Naive B cell (primary cell): ENCODE results near the gene EFCC1. TPM values are rescaled to one million over a fixed set of nuclear protein-coding genes. Genes with fewer than 3 reads are reported as not detected.

Experiments
- ATAC-seq, 2 donors: fragments of 150-1000 bp; cut with Tn5 transposase; 2 replicates each; pipeline ENCODE4 v1.10.0; 2021; ENCODE audit warnings: low read depth in 2 of 2, mild to moderate bottlenecking in 2 of 2, moderate library complexity in 2 of 2
- DNase-seq: peaks from one replicate; pipeline ENCODE4 v3.0.0; 2022
- H3K27ac Mint-ChIP-seq, 6 donors: one replicate each; pipeline ENCODE4 v1.8.0; 2020 to 2022; ENCODE audit warnings: mild to moderate bottlenecking in 6 of 6, mixed read lengths in 6 of 6, moderate library complexity in 5 of 6, inconsistent platforms in 2 of 6
- H3K27me3 Mint-ChIP-seq, 3 donors: one replicate each; pipeline ENCODE4 v1.8.0; 2021 to 2022; ENCODE audit warnings: mixed read lengths in 3 of 3, mild to moderate bottlenecking in 1 of 3
- H3K36me3 Mint-ChIP-seq, 2 donors: one replicate each; pipeline ENCODE4 v1.8.0; 2020 to 2022; ENCODE audit warnings: mixed read lengths in 2 of 2, inconsistent platforms in 1 of 2, mild to moderate bottlenecking in 1 of 2
- H3K4me1 Mint-ChIP-seq, 3 donors: one replicate each; pipeline ENCODE4 v1.8.0; 2020 to 2022; ENCODE audit warnings: mixed read lengths in 3 of 3, inconsistent platforms in 1 of 3, mild to moderate bottlenecking in 1 of 3, moderate library complexity in 1 of 3
- H3K4me3 Mint-ChIP-seq, 8 donors: one replicate each; pipeline ENCODE4 v1.8.0; 2020 to 2022; ENCODE audit warnings: mild to moderate bottlenecking in 8 of 8, mixed read lengths in 8 of 8, moderate library complexity in 8 of 8, inconsistent platforms in 2 of 8
- H3K9me3 Mint-ChIP-seq, 7 donors: one replicate each; pipeline ENCODE4 v1.8.0; 2020 to 2022; ENCODE audit warnings: mixed read lengths in 7 of 7, mild to moderate bottlenecking in 5 of 7, inconsistent platforms in 2 of 7, moderate library complexity in 1 of 7
- polyA plus RNA-seq, 6 donors: library from polyadenylated mRNA; unstranded; fragments of 300-500 nt; fragmentation: Illumina TruSeq; gene quantifications; one replicate each; pipeline ENCODE4 v1.2.3, GENCODE V29; 2021; ENCODE audit warnings: low read depth in 6 of 6

EFCC1 gene
- polyA plus RNA-seq, 6 donors from 2014 or later = not detected

GRCh38 chr3:129046732-129047552 lies 45.8 kb downstream of the EFCC1 start:
- DNase-seq (no peak), ATAC-seq (no peak)
- peaks cover 0 to 28% (median 17%) of the 10 kb centered on the region in 7 donors for H3K9me3 Mint-ChIP-seq
- H3K4me3 Mint-ChIP-seq = peak overlapping the region in 5 of 8 donors; percentile 18 to 79 (median 59)
- peaks cover 0 to 8% (median 0%) of the 10 kb centered on the region in 3 donors for H3K4me1 Mint-ChIP-seq
- no peak overlapping the region for H3K27ac Mint-ChIP-seq
- H3K36me3 Mint-ChIP-seq = peaks cover 14 to 16% of the 10 kb centered on the region in 2 donors
- H3K27me3 Mint-ChIP-seq = peaks cover 23 to 42% (median 34%) of the 10 kb centered on the region in 3 donors

- peaks cover 0 to 8% (median 0%) of the 10 kb centered on the region in 3 donors for H3K4me1 Mint-ChIP-seq
- peaks cover 17 to 37% (median 28%) of the 10 kb centered on the region in 3 donors for H3K27me3 Mint-ChIP-seq
- DNase-seq (no peak), ATAC-seq (no peak)
- peaks cover 8 to 10% of the 10 kb centered on the region in 2 donors for H3K36me3 Mint-ChIP-seq
- peak overlapping the region in 3 of 8 donors; percentile 6 to 79 (median 59) for H3K4me3 Mint-ChIP-seq
- no peak overlapping the region for H3K27ac Mint-ChIP-seq
- peaks cover 0 to 22% (median 14%) of the 10 kb centered on the region in 7 donors for H3K9me3 Mint-ChIP-seq
These were observed 46.4 kb downstream of the EFCC1 start for GRCh38 chr3:129047553-129047839.

GRCh38 chr3:129050556-129051295 lies 49.6 kb downstream of the EFCC1 start:
- ATAC-seq (no peak), DNase-seq (no peak)
- H3K36me3 Mint-ChIP-seq = peaks cover 6 to 8% of the 10 kb centered on the region in 2 donors
- H3K4me1 Mint-ChIP-seq = peaks cover 7 to 8% (median 8%) of the 10 kb centered on the region in 3 donors
- no peak overlapping the region for H3K27ac Mint-ChIP-seq
- H3K27me3 Mint-ChIP-seq = peaks cover 0 to 18% (median 14%) of the 10 kb centered on the region in 3 donors
- peaks cover 0 to 9% (median 7%) of the 10 kb centered on the region in 7 donors for H3K9me3 Mint-ChIP-seq
- no peak overlapping the region for H3K4me3 Mint-ChIP-seq

- H3K27ac Mint-ChIP-seq = no peak overlapping the region
These were observed 50.8 kb downstream of the EFCC1 start for GRCh38 chr3:129051871-129052340.

GRCh38 chr3:129052675-129053074 lies 51.6 kb downstream of the EFCC1 start:
- Mint-ChIP-seq H3K27ac (no peak overlapping the region), H3K4me3 (no peak overlapping the region)
- ATAC-seq = no peak

More at GRCh38 chr3:129051871-129052340, 50.8 kb downstream of the EFCC1 start:
- H3K4me3 Mint-ChIP-seq = peak overlapping the region in 2 of 8 donors; percentile 18 to 60
- H3K4me1 Mint-ChIP-seq = peaks cover 7 to 8% (median 8%) of the 10 kb centered on the region in 3 donors
- H3K27me3 Mint-ChIP-seq = peaks cover 7 to 16% (median 13%) of the 10 kb centered on the region in 3 donors
- H3K9me3 Mint-ChIP-seq = peaks cover 0 to 9% (median 7%) of the 10 kb centered on the region in 7 donors
- DNase-seq (no peak), ATAC-seq (no peak)
- H3K36me3 Mint-ChIP-seq = peaks cover 6 to 8% of the 10 kb centered on the region in 2 donors

GRCh38 chr3:129054605-129055104 lies 53.6 kb downstream of the EFCC1 start:
- Mint-ChIP-seq H3K27ac (no peak overlapping the region), H3K36me3 (no peaks in the 10 kb centered on the region)

More at GRCh38 chr3:129052675-129053074, 51.6 kb downstream of the EFCC1 start:
- Mint-ChIP-seq H3K4me1 (peaks cover 8 to 12% (median 8%) of the 10 kb centered on the region in 3 donors), H3K9me3 (peaks cover 0 to 9% (median 7%) of the 10 kb centered on the region in 7 donors), H3K27me3 (peaks cover 14 to 22% (median 14%) of the 10 kb centered on the region in 3 donors), H3K36me3 (peaks cover 6 to 8% of the 10 kb centered on the region in 2 donors)
- DNase-seq = no peak

GRCh38 chr3:129056451-129057173 lies 55.5 kb downstream of the EFCC1 start:
- Mint-ChIP-seq H3K27me3 (peaks cover 13 to 24% (median 17%) of the 10 kb centered on the region in 3 donors), H3K27ac (peak overlapping the region in 2 of 6 donors; percentile 2 to 19), H3K4me1 (peaks cover 5 to 13% (median 12%) of the 10 kb centered on the region in 3 donors), H3K9me3 (no peaks in the 10 kb centered on the region), H3K4me3 (peak overlapping the region in 1 of 8 donors; percentile 10), H3K36me3 (no peaks in the 10 kb centered on the region)
- ATAC-seq = no peak
- DNase-seq = no peak

More at GRCh38 chr3:129054605-129055104, 53.6 kb downstream of the EFCC1 start:
- H3K4me3 Mint-ChIP-seq = no peak overlapping the region
- DNase-seq (no peak), ATAC-seq (no peak)
- H3K27me3 Mint-ChIP-seq = peaks cover 6 to 17% (median 13%) of the 10 kb centered on the region in 3 donors
- H3K9me3 Mint-ChIP-seq = no peaks in the 10 kb centered on the region
- H3K4me1 Mint-ChIP-seq = peaks cover 5 to 13% (median 12%) of the 10 kb centered on the region in 3 donors

- ATAC-seq (no peak), DNase-seq (no peak)
- Mint-ChIP-seq H3K27ac (peak overlapping the region in 2 of 6 donors; percentile 2 to 9), H3K4me1 (peaks cover 5 to 13% (median 12%) of the 10 kb centered on the region in 3 donors), H3K27me3 (peaks cover 13 to 24% (median 17%) of the 10 kb centered on the region in 3 donors), H3K36me3 (no peaks in the 10 kb centered on the region), H3K4me3 (peak overlapping the region in 2 of 8 donors; percentile 2 to 10), H3K9me3 (no peaks in the 10 kb centered on the region)
These were observed 56.1 kb downstream of the EFCC1 start for GRCh38 chr3:129057249-129057648.

- Mint-ChIP-seq H3K9me3 (no peaks in the 10 kb centered on the region), H3K27me3 (peaks cover 14 to 31% (median 17%) of the 10 kb centered on the region in 3 donors), H3K27ac (peak overlapping the region in 1 of 6 donors; percentile 44), H3K4me1 (peaks cover 2 to 9% (median 7%) of the 10 kb centered on the region in 3 donors), H3K4me3 (peak overlapping the region in 1 of 8 donors; percentile 5), H3K36me3 (no peaks in the 10 kb centered on the region)
- DNase-seq (peak; percentile 42), ATAC-seq (peak; percentile 82 to 91)
These were observed 57.5 kb downstream of the EFCC1 start for GRCh38 chr3:129058441-129059200.

GRCh38 chr3:129059311-129059958 lies 58.3 kb downstream of the EFCC1 start:
- Mint-ChIP-seq H3K4me1 (peaks cover 0 to 6% (median 4%) of the 10 kb centered on the region in 3 donors), H3K4me3 (no peak overlapping the region), H3K9me3 (no peaks in the 10 kb centered on the region), H3K27ac (peak overlapping the region in 1 of 6 donors; percentile 47), H3K36me3 (no peaks in the 10 kb centered on the region), H3K27me3 (peaks cover 12 to 31% (median 17%) of the 10 kb centered on the region in 3 donors)
- no peak for DNase-seq
- no peak for ATAC-seq

- Mint-ChIP-seq H3K27ac (peak within 1 kb of the TSS in 3 of 6 donors; percentile 21 to 67 (median 62)), H3K4me3 (peak within 1 kb of the TSS in 2 of 8 donors; percentile 25 to 50), H3K9me3 (no peaks in the 10 kb centered on the region), H3K36me3 (no peaks in the 10 kb centered on the region), H3K4me1 (peaks cover 0 to 6% (median 4%) of the 10 kb centered on the region in 3 donors), H3K27me3 (peaks cover 12 to 31% (median 19%) of the 10 kb centered on the region in 3 donors)
- DNase-seq (no peak), ATAC-seq (no peak)
These were observed 59.3 kb downstream of the EFCC1 start, which contains the start of gene GP9 for GRCh38 chr3:129060276-129061022. Gene GP9 (plus strand): TSS chr3:129060779. CDS start chr3:129061740, 961 bp downstream.
